MV-4-11 (cell line): ENCODE results near the gene GIPR.
"Not testable (repeated sequence)": the region's sequence is repeated elsewhere in the genome, so short reads cannot be mapped to it uniquely, and the experiment has no call there.

Experiments
- DNase-seq: peaks from one replicate; lab custom pipeline; 2025; lab: John Stamatoyannopoulos, UW

The GIPR gene

DNA sequence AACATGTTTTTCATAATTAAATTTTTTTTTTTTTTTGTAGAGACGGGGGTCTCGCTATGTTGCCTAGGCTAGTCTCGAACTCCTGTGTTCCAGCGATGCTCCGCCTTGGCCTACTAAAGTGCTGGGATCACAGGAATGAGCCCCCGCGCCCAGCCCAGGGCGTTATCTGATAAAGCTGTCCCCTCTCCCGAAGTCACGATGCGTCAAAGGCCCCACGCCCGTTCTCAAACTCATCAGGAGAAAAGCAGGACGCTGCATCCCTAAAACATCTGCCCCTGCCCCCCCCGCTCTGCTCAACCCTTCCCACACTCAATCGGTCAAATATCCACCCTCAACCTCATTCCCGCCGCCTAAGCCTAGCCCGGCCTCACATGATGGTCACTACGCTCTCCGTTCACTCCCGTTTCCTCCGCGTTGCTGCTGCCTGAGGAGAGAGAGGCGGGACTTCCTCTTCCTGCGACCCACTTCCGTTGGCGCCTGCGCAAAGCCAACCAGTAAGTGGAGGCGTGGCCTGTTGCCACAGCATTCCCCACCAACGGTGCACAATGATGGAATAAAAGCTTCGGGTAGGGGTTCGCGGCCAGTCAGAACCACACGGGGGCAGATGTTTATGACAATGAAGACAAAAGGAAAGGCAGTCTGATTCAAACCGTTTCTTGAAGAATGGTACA lies 23.6 kb downstream of the GIPR start, which contains the start of gene SNRPD2:
SNRPD2 (minus strand) TSS at position 438 of the 671 bp plus-strand sequence; CDS start at position 373, 65 bp downstream.
- DNase-seq, result peak; percentile 97

DNA sequence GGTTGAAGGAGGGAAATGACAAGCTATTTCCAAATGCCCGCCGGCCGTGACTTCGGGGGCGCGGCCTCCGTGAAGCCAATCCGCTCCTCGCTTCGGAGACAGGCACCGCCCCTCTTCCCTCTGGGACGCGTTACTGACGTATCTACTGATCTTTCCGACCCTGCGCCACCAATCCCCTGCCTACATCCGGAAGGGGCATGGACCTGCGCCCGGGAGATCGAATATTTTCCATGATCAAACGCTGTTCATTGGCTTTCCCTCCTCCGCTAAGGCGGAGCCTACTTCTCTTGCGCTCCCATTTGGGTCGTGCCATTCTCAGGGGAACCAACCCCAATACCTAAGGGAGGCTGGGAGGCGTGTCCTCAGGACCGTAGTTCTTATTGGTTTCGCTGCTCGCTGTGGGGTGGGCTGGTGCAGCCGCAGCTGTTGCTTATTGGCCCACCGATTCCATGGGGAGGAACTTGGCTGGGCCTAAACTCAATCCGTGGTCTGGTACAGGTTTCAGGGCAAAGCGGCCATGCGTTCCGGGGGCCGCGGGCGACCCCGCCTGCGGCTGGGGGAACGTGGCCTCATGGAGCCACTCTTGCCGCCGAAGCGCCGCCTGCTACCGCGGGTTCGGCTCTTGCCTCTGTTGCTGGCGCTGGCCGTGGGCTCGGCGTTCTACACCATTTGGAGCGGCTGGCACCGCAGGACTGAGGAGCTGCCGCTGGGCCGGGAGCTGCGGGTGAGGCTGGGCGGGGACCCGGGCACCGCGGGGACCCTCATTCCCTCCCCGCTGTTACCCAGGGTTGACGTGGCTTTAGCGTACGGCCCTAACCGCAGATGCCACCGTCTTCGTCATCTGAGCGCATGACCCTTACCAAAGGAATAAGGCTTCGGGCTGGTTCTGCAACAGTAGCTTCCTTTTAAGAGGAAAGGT lies 24.4 kb downstream of the GIPR start, which contains the start of gene QPCTL:
QPCTL (plus strand) TSS at position 480 of the 919 bp plus-strand sequence; CDS start at position 518, 38 bp downstream.
- DNase-seq, result peak; percentile 100

DNA sequence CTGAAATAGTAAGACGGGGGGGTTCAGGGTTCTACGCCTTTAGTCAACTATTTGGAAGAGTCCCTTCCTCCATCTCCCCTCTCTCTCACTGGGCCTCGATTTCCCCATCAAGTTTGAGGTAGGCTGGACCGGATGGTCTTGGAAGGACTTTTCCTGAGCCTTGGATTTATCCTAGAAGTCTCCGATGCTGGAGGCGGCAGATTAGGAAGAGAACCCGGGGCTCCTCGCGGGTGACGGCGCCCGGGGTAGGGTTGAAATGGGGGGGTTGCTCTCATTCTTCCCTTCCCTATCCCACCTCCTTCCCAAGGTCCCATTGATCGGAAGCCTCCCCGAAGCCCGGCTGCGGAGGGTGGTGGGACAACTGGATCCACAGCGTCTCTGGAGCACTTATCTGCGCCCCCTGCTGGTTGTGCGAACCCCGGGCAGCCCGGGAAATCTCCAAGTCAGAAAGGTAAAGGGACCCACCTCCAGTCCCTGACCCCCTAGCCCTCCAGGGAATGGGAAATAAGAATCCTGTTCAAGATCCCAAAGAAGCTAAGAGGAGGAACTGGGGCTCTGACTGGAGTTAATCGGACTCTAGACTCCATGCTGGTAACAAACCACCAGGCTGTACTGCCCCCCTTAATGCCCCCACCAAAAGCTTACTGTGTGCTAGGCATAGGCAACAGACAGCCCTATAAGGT lies 25.2 kb downstream of the GIPR start:
- DNase-seq, result peak; percentile 67

GRCh38 chr19:45701676-45702075 lies 33.7 kb downstream of the GIPR start:
- DNase-seq, result no peak

- no peak for DNase-seq
Observed at GRCh38 chr19:45705115-45705514, 37.1 kb downstream of the GIPR start.

DNA sequence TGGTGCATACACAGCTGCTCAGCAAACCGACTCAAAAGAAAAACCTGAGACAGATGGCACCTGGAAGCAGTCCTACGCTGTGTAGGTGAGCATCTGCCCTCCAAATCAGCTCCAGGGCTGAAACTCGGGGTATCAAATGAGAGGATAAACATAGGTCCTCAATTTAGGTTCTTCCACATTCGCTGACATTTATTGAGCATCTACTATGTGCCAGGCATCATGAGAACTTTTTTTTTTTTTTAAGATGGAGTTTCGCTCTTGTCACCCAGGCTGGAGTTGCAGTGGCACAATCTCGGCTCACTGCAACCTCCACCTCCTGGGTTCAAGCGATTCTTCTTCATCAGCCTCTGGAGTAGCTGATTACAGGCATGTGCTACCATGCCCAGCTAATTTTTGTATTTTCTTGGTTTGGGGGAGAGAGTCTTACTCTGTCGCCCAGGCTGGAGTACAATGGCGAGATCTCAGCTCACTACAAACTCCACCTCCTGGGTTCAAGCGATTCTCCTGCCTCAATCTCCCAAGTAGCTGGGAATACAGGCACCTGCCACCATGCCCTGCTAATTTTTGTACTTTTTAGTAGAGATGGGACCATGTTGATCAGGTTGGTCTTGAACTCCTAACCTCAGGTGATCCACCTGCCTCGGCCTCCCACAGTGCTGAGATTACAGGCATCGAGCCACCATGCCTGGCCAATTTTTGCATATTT lies 37.8 kb downstream of the GIPR start:
- no peak for DNase-seq

GRCh38 chr19:45710356-45711130 lies 42.5 kb downstream of the GIPR start:
- no peak for DNase-seq

- DNase-seq, result no peak
Observed at GRCh38 chr19:45711851-45712698, 44.1 kb downstream of the GIPR start.

DNA sequence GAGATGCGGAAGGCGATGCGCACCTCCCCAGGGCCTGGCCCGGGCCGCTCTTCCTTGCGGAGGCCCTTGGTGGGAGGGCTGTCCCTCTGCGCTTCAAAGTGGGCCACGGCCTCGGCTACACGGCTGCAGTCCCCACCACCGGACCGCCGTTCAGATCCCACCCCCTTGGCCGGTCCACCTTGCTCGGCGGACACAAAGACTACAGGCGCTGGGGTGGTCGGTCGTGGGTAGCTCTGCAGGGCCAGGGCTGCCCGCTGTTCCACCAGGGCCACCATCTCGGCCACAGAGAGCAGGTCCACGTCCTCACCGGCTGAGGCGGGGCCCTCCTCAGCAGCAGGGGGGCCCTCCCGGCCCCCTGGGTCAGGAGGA lies 44.7 kb downstream of the GIPR start:
- no peak for DNase-seq

GRCh38 chr19:45713141-45713540 lies 45.1 kb downstream of the GIPR start:
- DNase-seq, result no peak

- no peak for DNase-seq
Observed at GRCh38 chr19:45715139-45715538, 47.1 kb downstream of the GIPR start.

DNA sequence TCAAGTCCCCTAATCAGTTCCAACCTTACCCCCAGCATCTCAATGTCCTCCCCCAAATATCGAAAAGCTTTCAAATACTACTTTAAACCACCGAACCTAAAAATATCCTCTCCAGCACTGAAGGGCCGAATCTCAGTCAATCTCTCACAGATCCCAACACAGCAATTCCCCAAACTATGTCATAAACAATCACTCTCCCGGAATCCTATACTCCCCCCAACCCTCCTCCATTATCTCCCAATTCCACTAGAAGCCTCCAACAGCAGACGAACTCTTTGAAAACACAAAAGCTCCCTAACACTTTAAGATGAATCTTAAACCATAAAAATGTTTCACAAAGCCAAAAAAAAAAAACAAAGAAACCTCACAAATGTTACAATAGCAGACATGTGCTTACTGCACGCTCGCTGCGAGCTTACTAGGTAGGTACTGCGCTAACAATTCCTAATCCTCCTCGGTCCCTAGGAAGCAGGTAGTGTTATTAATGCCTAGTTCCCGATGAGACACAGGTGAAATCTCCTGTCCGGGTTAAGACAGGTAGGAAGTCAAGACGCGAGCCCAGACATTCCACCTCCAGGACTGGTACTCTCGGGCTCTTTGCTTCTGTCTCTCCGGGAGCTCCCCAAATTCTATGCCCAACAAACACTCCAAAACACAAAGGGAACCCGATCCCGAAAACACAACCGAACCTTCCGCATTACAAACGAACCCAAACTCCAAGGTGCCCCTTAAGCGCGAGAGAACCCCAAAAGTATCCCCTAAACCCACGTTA lies 48.5 kb downstream of the GIPR start:
- DNase-seq, result no peak

DNA sequence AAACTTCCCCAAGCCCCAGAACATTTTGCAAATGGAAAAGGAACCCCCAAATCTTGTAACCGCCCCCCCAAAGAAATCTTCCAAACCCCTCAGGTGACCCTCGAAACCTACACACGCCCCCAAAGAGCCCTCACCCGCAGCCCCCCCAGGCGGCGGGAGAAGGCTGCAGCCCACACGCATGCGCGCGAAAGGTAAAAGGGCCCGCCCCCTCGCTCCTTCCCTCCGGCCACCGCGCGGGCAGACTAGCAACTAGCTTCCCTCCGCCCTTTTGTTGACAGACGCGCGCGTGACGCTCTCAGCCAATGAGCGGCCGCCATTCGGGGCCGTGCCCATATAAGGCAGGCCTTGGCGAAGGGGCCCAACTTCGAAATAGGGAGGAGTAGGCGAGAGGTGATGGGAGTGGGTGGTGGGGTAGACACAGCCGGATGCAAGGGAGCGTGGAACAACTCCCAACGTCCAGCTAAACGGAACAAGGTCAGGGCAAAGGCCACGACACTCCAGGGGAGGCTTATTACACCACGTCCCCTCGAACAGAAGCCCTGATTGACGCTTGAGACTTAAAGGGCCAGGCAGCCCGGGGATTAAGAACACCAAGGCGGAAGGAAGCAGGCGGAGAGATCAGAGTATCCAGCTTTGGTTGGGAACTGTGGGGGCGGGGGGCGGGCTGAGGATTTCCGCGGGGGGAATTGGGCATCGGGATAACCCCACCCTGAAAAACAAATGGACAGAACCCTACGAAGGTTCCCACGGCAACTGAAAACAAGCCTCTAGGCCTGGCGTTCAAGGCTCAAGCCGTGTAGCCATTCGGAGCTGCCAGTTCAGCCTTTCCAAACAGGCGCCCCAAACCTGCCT lies 49.3 kb downstream of the GIPR start:
- DNase-seq, result peak; percentile 100

DNA sequence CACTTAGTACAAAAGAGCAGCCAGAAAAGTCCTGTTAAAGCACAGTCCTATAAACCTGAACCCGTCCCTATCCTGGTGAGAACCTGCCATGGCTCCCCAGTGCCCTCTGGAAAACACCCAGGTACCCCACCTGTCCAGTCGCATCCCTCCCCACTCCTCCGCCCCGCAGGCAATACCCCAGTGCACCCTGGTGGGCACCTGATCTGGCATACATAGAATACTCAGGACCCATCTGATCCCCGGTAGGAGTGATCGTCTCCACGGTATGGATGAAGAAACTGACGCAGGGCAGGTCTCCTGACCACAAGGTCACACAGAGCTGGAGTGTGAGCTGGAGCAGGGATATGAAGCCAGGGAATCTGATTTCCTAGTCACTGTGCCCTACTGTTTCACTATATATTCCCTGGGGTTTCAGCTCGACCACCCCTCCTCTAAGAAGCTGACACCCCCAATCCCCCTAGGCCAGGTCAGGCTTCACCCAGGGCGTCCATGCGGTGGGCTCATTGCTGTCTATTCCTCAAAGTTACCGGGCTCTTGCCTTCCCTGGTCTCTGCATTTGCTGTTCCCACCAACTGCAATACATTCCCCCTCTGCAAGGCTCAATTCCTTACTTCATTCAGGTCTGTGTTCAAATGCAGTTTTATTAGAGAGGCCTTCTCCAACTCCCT lies 50.1 kb downstream of the GIPR start:
- no peak for DNase-seq

DNA sequence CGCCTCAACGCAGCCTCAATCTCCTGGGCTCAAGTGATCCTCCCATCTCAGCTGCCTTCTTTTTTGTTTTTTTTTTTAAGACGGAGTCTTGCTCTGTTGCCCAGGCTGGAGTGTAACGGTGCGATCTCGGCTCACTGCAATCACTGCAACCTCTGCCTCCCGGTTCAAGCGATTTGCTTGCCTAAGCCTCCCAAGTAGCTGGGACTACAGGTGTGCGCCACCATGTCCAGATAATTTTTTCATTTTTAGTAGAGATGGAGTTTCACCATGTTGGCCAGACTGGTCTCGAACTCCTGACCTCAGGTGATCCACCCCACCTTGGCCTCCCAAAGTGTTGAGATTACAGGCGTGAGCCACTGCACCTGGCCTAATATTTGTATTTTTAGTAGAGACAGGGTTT lies 52.0 kb downstream of the GIPR start:
- DNase-seq, result not testable (repeated sequence)

- not testable (repeated sequence) for DNase-seq
Observed at GRCh38 chr19:45728683-45729082, 60.7 kb downstream of the GIPR start.

DNA sequence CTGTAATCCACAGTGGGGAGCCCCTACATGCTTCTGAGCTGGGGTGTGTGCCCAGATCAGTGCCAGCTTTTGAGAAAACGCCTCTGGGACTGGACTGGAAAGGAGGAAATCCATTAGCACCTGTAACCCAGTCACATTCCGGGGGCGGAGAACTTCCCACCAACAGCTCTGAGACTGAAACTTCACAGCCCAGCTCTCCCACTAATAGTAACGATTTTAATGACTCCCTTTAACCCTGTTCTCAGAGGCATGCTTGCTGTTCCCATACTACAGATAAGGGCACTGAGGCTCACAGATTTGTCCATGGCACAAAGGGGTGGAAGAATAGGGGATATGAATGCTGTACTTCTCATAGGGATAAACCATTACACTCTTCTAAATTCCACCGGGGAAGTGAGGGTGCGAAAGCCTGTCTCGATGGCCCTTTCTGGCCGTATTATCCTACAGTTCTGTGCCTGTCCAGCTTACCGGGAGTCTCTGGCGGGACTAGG lies 61.8 kb downstream of the GIPR start:
- DNase-seq, result no peak
